Stimulated activated memory B cell treated with anti-CD40 and anti-IgM and Interleukin-4, amounts not matched to agents 10 μg/mL and 1 μg/mL and 100 μg/mL, for 72 hours (primary cell): Measurements from ENCODE around the gene DCST2.

Experiments
- ATAC-seq: fragments of 150-1000 bp; cut with Tn5 transposase; 2 replicates; pipeline ENCODE4 v1.10.0; 2021
- H3K27ac Mint-ChIP-seq: one replicate; pipeline ENCODE4 v1.8.0; 2022; ENCODE audit warnings: mild to moderate bottlenecking, mixed read lengths
- H3K27me3 Mint-ChIP-seq: one replicate; pipeline ENCODE4 v1.8.0; 2022; ENCODE audit warnings: mixed read lengths
- H3K36me3 Mint-ChIP-seq: one replicate; pipeline ENCODE4 v1.8.0; 2022; ENCODE audit warnings: mixed read lengths
- H3K4me1 Mint-ChIP-seq: one replicate; pipeline ENCODE4 v1.8.0; 2022; ENCODE audit warnings: mixed read lengths
- H3K4me3 Mint-ChIP-seq: one replicate; pipeline ENCODE4 v1.8.0; 2022; ENCODE audit warnings: mild to moderate bottlenecking, moderate library complexity, mixed read lengths
- H3K9me3 Mint-ChIP-seq: one replicate; pipeline ENCODE4 v1.8.0; 2022; ENCODE audit warnings: mixed read lengths

Gene DCST2

GRCh38 chr1:155044365-155044764 lies 10.8 kb upstream of the DCST2 start:
- no peak for ATAC-seq
- no peak overlapping the region for H3K27ac Mint-ChIP-seq
- H3K36me3 Mint-ChIP-seq, result no peaks in the 10 kb centered on the region
- no peaks in the 10 kb centered on the region for H3K9me3 Mint-ChIP-seq
- H3K27me3 Mint-ChIP-seq, result peaks cover 22% of the 10 kb centered on the region
- H3K4me3 Mint-ChIP-seq, result no peak overlapping the region
- peaks cover 10% of the 10 kb centered on the region for H3K4me1 Mint-ChIP-seq

GRCh38 chr1:155043793-155044192 lies 10.2 kb upstream of the DCST2 start:
- Mint-ChIP-seq H3K4me1 (peaks cover 10% of the 10 kb centered on the region), H3K36me3 (no peaks in the 10 kb centered on the region), H3K27ac (no peak overlapping the region), H3K27me3 (peaks cover 27% of the 10 kb centered on the region), H3K4me3 (no peak overlapping the region), H3K9me3 (no peaks in the 10 kb centered on the region)
- no peak for ATAC-seq

- H3K9me3 Mint-ChIP-seq, result no peaks in the 10 kb centered on the region
- H3K4me3 Mint-ChIP-seq, result no peak overlapping the region
Observed at GRCh38 chr1:155043301-155043702, 9.7 kb upstream of the DCST2 start.

GRCh38 chr1:155042789-155043188 lies 9.2 kb upstream of the DCST2 start:
- H3K4me3 Mint-ChIP-seq, result no peak overlapping the region
- H3K36me3 Mint-ChIP-seq, result no peaks in the 10 kb centered on the region
- peaks cover 37% of the 10 kb centered on the region for H3K27me3 Mint-ChIP-seq
- no peak overlapping the region for H3K27ac Mint-ChIP-seq
- no peaks in the 10 kb centered on the region for H3K9me3 Mint-ChIP-seq
- H3K4me1 Mint-ChIP-seq, result peaks cover 10% of the 10 kb centered on the region
- no peak for ATAC-seq

More at GRCh38 chr1:155043301-155043702, 9.7 kb upstream of the DCST2 start:
- Mint-ChIP-seq H3K27me3 (peaks cover 32% of the 10 kb centered on the region), H3K27ac (no peak overlapping the region), H3K36me3 (no peaks in the 10 kb centered on the region), H3K4me1 (peaks cover 10% of the 10 kb centered on the region)
- no peak for ATAC-seq

GRCh38 chr1:155040358-155041093 lies 6.9 kb upstream of the DCST2 start:
- Mint-ChIP-seq H3K4me1 (peaks cover 10% of the 10 kb centered on the region), H3K27ac (no peak overlapping the region), H3K36me3 (no peaks in the 10 kb centered on the region), H3K27me3 (peaks cover 40% of the 10 kb centered on the region), H3K9me3 (no peaks in the 10 kb centered on the region), H3K4me3 (no peak overlapping the region)
- no peak for ATAC-seq

GRCh38 chr1:155039308-155039669 lies 5.7 kb upstream of the DCST2 start:
- no peaks in the 10 kb centered on the region for H3K9me3 Mint-ChIP-seq
- no peaks in the 10 kb centered on the region for H3K36me3 Mint-ChIP-seq
- H3K4me1 Mint-ChIP-seq, result peaks cover under 1% of the 10 kb centered on the region
- no peak for ATAC-seq
- peaks cover 50% of the 10 kb centered on the region for H3K27me3 Mint-ChIP-seq
- H3K4me3 Mint-ChIP-seq, result no peak overlapping the region
- H3K27ac Mint-ChIP-seq, result no peak overlapping the region

- Mint-ChIP-seq H3K27ac (no peak overlapping the region), H3K36me3 (no peaks in the 10 kb centered on the region), H3K9me3 (no peaks in the 10 kb centered on the region), H3K4me3 (no peak overlapping the region), H3K27me3 (peaks cover 55% of the 10 kb centered on the region), H3K4me1 (no peaks in the 10 kb centered on the region)
- no peak for ATAC-seq
Observed at GRCh38 chr1:155038602-155039307, 5.2 kb upstream of the DCST2 start.

- H3K36me3 Mint-ChIP-seq, result no peaks in the 10 kb centered on the region
- no peaks in the 10 kb centered on the region for H3K9me3 Mint-ChIP-seq
- no peaks in the 10 kb centered on the region for H3K4me1 Mint-ChIP-seq
- H3K27ac Mint-ChIP-seq, result no peak overlapping the region
- ATAC-seq, result no peak
- no peak overlapping the region for H3K4me3 Mint-ChIP-seq
- H3K27me3 Mint-ChIP-seq, result peaks cover 57% of the 10 kb centered on the region
Observed at GRCh38 chr1:155037851-155038441, 4.4 kb upstream of the DCST2 start.

GRCh38 chr1:155037043-155037442 lies 3.5 kb upstream of the DCST2 start:
- no peak overlapping the region for H3K27ac Mint-ChIP-seq
- no peaks in the 10 kb centered on the region for H3K4me1 Mint-ChIP-seq
- H3K4me3 Mint-ChIP-seq, result no peak overlapping the region
- H3K36me3 Mint-ChIP-seq, result no peaks in the 10 kb centered on the region
- H3K27me3 Mint-ChIP-seq, result peaks cover 57% of the 10 kb centered on the region
- ATAC-seq, result no peak
- no peaks in the 10 kb centered on the region for H3K9me3 Mint-ChIP-seq

GRCh38 chr1:155035936-155036335 lies 2.4 kb upstream of the DCST2 start:
- ATAC-seq, result no peak
- no peaks in the 10 kb centered on the region for H3K4me1 Mint-ChIP-seq
- H3K36me3 Mint-ChIP-seq, result no peaks in the 10 kb centered on the region

GRCh38 chr1:155034318-155035208 lies 982 bp upstream of the DCST2 start:
- Mint-ChIP-seq H3K36me3 (no peaks in the 10 kb centered on the region), H3K4me3 (no peak overlapping the region), H3K27me3 (peaks cover 44% of the 10 kb centered on the region), H3K4me1 (no peaks in the 10 kb centered on the region), H3K27ac (no peak overlapping the region), H3K9me3 (no peaks in the 10 kb centered on the region)
- ATAC-seq, result no peak

More at GRCh38 chr1:155035936-155036335, 2.4 kb upstream of the DCST2 start:
- Mint-ChIP-seq H3K9me3 (no peaks in the 10 kb centered on the region), H3K27ac (no peak overlapping the region), H3K27me3 (peaks cover 52% of the 10 kb centered on the region), H3K4me3 (no peak overlapping the region)

- H3K9me3 Mint-ChIP-seq, result no peaks in the 10 kb centered on the region
- no peak overlapping the region for H3K4me3 Mint-ChIP-seq
- no peak for ATAC-seq
- H3K27me3 Mint-ChIP-seq, result peaks cover 28% of the 10 kb centered on the region
- H3K4me1 Mint-ChIP-seq, result peaks cover 6% of the 10 kb centered on the region
- H3K36me3 Mint-ChIP-seq, result no peaks in the 10 kb centered on the region
- H3K27ac Mint-ChIP-seq, result no peak overlapping the region
Observed at GRCh38 chr1:155032886-155033285, 695 bp downstream of the DCST2 start.

GRCh38 chr1:155030899-155031298 lies 2.7 kb downstream of the DCST2 start:
- Mint-ChIP-seq H3K27ac (no peak overlapping the region), H3K27me3 (peaks cover 24% of the 10 kb centered on the region), H3K36me3 (no peaks in the 10 kb centered on the region), H3K4me3 (no peak overlapping the region), H3K4me1 (peaks cover 6% of the 10 kb centered on the region), H3K9me3 (no peaks in the 10 kb centered on the region)
- ATAC-seq, result no peak

- Mint-ChIP-seq H3K9me3 (no peaks in the 10 kb centered on the region), H3K36me3 (no peaks in the 10 kb centered on the region), H3K27me3 (peaks cover 24% of the 10 kb centered on the region), H3K4me1 (peaks cover 6% of the 10 kb centered on the region), H3K27ac (no peak overlapping the region), H3K4me3 (no peak overlapping the region)
- ATAC-seq, result no peak
Observed at GRCh38 chr1:155030243-155030795, 3.3 kb downstream of the DCST2 start.
